ENCODE measurements around the gene ARNT2.

Gene ARNT2

DNA sequence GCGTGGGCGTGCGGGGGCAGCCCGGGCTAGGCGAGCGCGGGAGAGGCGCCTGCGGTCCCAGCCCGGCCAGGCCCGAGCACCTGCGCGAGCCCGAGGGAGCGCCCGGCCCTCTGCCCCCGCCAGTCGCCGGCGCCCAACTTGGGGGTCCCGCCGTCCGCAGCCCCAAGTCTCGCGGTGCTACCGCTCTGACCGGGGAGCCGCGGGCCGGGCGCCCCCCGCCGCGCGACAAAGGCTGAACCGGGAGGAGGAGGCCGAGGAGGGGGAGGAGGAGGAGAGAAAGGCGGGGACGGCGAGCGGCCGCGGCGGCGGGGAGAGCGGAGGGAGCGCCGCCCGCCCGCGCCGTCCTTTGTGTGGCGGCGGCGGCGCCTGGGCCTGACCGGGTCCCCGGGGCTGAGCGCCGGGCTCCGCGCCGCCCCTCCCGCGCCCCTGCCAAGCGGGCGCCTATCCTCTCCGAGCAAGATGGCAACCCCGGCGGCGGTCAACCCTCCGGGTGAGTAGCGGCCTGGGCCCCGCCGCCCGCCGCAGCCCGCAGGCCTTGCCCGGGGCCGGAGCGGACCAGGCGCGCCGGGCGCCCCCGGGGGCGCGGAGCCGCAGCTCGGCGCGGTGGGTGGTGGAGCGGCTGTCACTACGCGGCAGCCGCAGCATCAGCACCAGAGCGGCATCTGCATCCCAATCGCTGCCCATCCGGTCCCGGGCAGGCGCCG lies at the start of gene ARNT2:
Gene ARNT2, plus strand, starts transcription at position 326 of the 704 bp plus-strand sequence. Its CDS starts 134 bp downstream, at position 460.
- in situ Hi-C loops (cut with MboI; ENCODE audit: low sequenced_read_pairs, unreplicated experiment), result no loop called here
- TF ChIP-seq, protein P1, sequence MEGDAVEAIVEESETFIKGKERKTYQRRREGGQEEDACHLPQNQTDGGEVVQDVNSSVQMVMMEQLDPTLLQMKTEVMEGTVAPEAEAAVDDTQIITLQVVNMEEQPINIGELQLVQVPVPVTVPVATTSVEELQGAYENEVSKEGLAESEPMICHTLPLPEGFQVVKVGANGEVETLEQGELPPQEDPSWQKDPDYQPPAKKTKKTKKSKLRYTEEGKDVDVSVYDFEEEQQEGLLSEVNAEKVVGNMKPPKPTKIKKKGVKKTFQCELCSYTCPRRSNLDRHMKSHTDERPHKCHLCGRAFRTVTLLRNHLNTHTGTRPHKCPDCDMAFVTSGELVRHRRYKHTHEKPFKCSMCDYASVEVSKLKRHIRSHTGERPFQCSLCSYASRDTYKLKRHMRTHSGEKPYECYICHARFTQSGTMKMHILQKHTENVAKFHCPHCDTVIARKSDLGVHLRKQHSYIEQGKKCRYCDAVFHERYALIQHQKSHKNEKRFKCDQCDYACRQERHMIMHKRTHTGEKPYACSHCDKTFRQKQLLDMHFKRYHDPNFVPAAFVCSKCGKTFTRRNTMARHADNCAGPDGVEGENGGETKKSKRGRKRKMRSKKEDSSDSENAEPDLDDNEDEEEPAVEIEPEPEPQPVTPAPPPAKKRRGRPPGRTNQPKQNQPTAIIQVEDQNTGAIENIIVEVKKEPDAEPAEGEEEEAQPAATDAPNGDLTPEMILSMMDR (IDR thresholded peaks at IDR 0.05; ENCODE audit: borderline replicate concordance, control extremely low read depth, extremely low read depth, insufficient read depth, missing control alignments), result no peak
- peak; percentile 56 for DNase-seq (ENCODE audit: low spot score)

DNA sequence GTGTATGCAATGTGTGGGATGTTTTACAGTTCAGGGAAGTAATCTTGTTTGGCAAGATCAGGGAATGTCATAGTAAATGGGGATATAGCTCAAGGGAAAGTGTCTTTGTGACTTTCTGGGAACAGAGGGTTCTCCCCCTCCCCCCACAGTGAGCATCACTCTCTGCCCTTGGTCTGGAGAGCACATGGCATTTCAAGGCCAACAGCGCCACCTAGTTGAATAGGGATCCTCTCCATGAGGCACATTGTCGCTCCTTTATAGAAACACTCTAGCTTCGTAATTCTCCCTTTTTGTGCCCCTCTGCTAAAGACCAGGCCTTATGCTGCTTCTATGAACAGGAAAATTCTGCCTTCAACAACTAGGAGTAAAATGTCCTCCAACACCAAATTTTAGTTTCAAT lies 37.1 kb upstream of the ARNT2 start:
- TF ChIP-seq, protein P1 (IDR thresholded peaks at IDR 0.05; ENCODE audit: borderline replicate concordance, control extremely low read depth, extremely low read depth, insufficient read depth, missing control alignments), result no peak
- in situ Hi-C loops (cut with MboI; ENCODE audit: low sequenced_read_pairs, unreplicated experiment), result no loop called here
- DNase-seq (ENCODE audit: low spot score), result no peak

DNA sequence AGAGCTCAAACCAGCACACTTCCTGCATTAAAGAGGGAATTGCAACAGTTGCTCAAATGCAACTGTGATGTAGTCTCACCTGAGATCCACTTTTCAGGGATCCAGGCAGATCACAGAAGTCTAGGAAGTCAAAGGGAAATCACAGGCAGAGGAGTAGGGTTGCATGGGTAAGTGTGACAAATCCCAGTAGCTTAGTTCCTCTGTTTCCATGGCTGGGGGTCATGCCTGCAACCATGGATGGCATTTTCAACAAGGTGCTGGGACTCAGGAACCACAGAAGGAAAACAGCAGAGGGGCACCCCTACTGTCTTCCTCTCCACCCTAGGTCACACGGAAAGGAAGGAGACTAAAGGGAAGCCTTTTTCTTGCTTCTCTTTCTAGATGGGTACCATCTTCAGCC lies 36.5 kb upstream of the ARNT2 start:
- in situ Hi-C loops (cut with MboI; ENCODE audit: low sequenced_read_pairs, unreplicated experiment), result no loop called here
- TF ChIP-seq, protein P1 (IDR thresholded peaks at IDR 0.05; ENCODE audit: borderline replicate concordance, control extremely low read depth, extremely low read depth, insufficient read depth, missing control alignments), result no peak
- DNase-seq (ENCODE audit: low spot score), result no peak

DNA sequence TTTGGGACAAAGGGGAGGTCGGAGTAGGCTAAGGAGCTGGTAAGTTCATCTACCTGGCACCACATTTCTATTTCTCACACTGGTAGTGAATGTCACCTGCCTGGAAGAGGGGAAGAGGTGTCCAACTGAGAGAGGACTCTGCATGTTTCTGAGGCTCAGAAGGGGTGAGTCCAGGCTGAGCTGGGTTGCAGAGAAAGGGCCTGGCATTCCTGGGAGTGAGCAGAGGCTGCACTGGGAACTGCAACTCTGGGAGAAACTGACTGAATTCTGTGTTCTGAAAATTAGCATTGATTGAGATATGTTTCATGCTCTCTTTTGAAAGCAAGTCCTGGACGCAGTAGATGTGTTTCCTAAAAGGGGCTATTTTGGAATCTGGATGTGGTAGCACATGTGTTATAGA lies 32.3 kb upstream of the ARNT2 start:
- in situ Hi-C loops (cut with MboI; ENCODE audit: low sequenced_read_pairs, unreplicated experiment), result no loop called here
- TF ChIP-seq, protein P1 (IDR thresholded peaks at IDR 0.05; ENCODE audit: borderline replicate concordance, control extremely low read depth, extremely low read depth, insufficient read depth, missing control alignments), result no peak
- DNase-seq (ENCODE audit: low spot score), result no peak

DNA sequence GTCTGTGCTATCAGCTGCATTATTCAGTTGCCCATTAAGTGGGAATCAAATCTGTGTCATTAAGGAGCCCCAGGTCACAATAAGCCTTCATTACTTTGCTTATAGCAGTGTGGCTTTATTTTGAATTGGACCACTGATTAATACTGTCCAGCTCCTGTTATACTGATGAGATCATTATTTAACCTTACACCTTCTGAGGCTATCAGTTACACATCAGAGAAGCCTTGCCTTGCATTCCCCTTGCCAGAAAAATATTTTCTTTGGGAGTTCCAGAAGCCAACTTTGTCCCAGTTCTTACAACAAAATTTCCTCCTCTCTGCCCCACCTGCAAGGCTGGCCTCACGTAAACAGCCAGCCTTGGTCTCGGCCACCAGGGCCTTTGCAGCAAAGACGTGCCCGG lies 29.7 kb upstream of the ARNT2 start:
- in situ Hi-C loops (cut with MboI; ENCODE audit: low sequenced_read_pairs, unreplicated experiment), result no loop called here

DNA sequence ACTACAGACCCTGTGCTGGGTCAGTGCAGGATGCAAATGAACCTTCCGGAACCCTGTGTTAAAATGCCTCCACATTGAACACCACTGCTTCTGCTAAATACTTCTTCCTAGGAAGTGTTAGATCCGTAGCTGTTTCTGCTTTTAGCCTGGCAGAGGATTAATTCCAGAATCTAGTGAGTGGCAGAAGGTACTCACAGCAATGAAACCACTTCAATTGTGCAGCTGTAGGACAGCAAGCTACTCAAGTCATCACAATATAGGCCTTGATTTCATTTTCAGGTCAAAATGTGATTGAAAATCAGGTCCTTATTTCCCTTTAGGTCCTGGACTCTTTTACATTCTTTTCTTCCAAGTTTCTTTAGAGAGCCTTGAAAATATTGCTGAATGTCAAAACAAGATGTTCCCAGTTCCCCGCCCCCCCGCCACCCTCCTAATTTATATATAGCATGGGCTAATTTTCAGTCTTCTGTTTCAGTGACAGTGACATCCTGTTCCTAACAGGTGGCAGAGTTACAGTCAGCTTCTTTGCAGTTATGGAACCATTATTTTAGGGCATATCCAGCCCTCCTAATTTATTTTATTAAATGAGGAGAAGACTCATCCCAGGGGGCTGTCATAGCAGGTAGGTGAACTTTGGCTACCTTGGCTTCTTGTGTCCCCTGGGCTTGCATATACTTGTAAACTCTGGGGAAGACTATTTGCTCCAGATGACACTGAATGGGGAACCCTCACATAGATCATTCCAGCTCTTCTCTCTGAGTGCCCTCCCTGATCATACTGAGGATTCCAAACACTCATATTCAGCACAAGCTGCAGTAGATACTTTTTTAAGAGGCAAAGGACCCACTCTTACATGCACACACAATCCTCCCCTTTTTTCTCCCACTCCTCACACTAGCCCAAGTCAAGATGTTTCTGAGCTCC lies 28.0 kb upstream of the ARNT2 start:
- TF ChIP-seq, protein P1 (IDR thresholded peaks at IDR 0.05; ENCODE audit: borderline replicate concordance, control extremely low read depth, extremely low read depth, insufficient read depth, missing control alignments), result no peak
- in situ Hi-C loops (cut with MboI; ENCODE audit: low sequenced_read_pairs, unreplicated experiment), result no loop called here
- no peak for DNase-seq (ENCODE audit: low spot score)

More for the DNA sequence above, 29.7 kb upstream of the ARNT2 start:
- no peak for DNase-seq (ENCODE audit: low spot score)
- TF ChIP-seq, protein P1 (IDR thresholded peaks at IDR 0.05; ENCODE audit: borderline replicate concordance, control extremely low read depth, extremely low read depth, insufficient read depth, missing control alignments), result no peak

All from GM13976 (cell line).